GM18951 (cell line): Measurements from ENCODE around the gene ZNF37A.

ENCODE experiments used
- POLR2A ChIP-seq: IDR thresholded peaks from 4 replicates; pipeline ENCODE4 v1.6.1; 2011; ENCODE audit warnings: mild to moderate bottlenecking; ENCODE audit not compliant: insufficient read length, insufficient read depth; ENCODE audit errors: extremely low read depth
- in situ Hi-C: fragments of 300-500 bp; cut with MboI; formaldehyde crosslinking; loops from one replicate; pipeline ENCODE4 v1.12.0; 2022; ENCODE audit warnings: low sequenced_read_pairs, mixed read lengths, inconsistent platforms; ENCODE audit not compliant: unreplicated experiment

Gene ZNF37A

DNA sequence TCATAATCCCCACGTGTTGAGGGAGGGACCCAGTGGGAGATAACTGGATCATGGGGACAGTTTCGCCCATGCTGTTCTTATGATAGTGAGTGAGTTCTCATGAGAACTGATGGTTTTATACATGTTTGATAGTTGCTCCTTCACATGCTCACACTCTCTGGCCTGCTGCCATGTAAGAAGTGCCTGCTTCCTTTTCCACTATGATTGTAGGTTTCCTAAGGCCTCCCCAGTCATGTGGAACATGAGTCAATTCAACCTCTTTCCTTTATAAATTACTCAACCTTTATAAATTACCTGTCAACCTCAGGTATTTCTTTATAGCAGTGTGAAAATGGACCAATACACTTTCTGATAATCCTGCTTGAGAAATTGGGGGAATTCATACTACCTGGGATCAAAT, 80.2 kb downstream of the ZNF37A start:
- no peak for TF ChIP-seq POLR2A
- in situ Hi-C loops, result no loop called here

GRCh38 chr10:38184477-38184876, 90.3 kb downstream of the ZNF37A start:
- in situ Hi-C loops, result no loop called here
- no peak for TF ChIP-seq POLR2A
